Lower leg skin (tissue), 3 donors: ENCODE data around the gene NEIL3.

Experiments used
- POLR2A ChIP-seq, 2 donors: fragments of 450-650 bp; IDR thresholded peaks; one replicate each; pipeline ENCODE4 v1.6.1; 2016 to 2017; ENCODE audit warnings: antibody characterized with exemption in 2 of 2, mild to moderate bottlenecking in 1 of 2, moderate library complexity in 1 of 2
- TF ChIP-seq, protein P1 (sequence below), 3 donors: fragments of 450-650 bp; IDR thresholded peaks; one replicate each; pipeline ENCODE4 v1.5.1; 2016; ENCODE audit warnings: antibody characterized with exemption in 3 of 3, mild to moderate bottlenecking in 3 of 3, moderate library complexity in 2 of 3

DNA sequence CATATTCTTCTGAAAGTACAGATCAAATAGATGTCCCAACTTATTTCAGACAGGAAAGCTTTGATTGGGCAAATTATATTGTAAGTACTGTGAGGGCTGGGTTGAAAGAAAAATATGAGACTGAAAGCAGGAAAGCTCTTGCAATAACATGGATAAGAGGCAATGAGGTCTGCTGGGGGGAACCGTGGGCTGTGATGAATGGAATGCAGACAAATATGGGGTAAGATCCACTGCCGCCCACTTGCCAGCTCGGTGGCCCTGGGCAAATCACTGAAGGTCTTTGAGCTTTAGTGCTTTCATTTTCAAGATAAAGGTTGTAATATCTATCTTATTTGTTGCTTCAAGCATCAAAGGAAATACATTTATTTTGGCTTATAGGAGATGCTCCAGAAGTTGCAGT, 81.6 kb downstream of the NEIL3 start:
- TF ChIP-seq, protein P1, sequence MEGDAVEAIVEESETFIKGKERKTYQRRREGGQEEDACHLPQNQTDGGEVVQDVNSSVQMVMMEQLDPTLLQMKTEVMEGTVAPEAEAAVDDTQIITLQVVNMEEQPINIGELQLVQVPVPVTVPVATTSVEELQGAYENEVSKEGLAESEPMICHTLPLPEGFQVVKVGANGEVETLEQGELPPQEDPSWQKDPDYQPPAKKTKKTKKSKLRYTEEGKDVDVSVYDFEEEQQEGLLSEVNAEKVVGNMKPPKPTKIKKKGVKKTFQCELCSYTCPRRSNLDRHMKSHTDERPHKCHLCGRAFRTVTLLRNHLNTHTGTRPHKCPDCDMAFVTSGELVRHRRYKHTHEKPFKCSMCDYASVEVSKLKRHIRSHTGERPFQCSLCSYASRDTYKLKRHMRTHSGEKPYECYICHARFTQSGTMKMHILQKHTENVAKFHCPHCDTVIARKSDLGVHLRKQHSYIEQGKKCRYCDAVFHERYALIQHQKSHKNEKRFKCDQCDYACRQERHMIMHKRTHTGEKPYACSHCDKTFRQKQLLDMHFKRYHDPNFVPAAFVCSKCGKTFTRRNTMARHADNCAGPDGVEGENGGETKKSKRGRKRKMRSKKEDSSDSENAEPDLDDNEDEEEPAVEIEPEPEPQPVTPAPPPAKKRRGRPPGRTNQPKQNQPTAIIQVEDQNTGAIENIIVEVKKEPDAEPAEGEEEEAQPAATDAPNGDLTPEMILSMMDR (IDR thresholded peaks at IDR 0.05): no peak
- no peak for TF ChIP-seq POLR2A (IDR thresholded peaks at IDR 0.05)
